OCI-LY7 (cell line): Measurements from ENCODE around the gene POLR1D.

Experiments used
- EZH2phosphoT487 ChIP-seq: fragments of 200-600 bp; sonication (generic); IDR thresholded peaks from 2 replicates; pipeline ENCODE4 v1.6.1; 2018; ENCODE audit warnings: low read depth, borderline replicate concordance, mild to moderate bottlenecking, mixed run types, antibody characterized with exemption, low read length, moderate library complexity, mixed read lengths
- TF ChIP-seq, protein P1 (sequence below): fragments of 200-600 bp; sonication (generic); conservative IDR thresholded peaks from 2 replicates; pipeline ENCODE4 v1.5.1; 2014; ENCODE audit warnings: mild to moderate bottlenecking, antibody characterized with exemption, low read length, moderate library complexity, mixed read lengths

DNA sequence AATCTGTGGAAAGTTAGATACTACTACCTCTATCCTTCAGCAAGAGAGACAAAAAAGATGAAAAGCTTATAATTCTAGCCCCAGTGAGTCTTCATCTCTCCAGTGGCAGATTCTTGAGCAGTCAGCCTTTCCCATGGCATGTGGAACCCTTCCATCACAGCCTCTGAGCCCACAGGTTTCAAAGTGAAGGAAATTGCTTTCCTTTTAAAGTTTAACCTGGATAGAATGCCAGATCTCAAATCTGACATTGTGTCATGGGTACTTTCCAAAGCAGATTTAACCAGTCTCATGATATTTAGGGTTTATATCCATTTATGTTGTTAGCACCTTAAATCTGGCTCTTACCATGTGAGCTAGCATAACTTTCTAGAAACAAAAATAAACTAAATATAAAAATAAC, 39.3 kb downstream of the POLR1D start:
- TF ChIP-seq, protein P1, sequence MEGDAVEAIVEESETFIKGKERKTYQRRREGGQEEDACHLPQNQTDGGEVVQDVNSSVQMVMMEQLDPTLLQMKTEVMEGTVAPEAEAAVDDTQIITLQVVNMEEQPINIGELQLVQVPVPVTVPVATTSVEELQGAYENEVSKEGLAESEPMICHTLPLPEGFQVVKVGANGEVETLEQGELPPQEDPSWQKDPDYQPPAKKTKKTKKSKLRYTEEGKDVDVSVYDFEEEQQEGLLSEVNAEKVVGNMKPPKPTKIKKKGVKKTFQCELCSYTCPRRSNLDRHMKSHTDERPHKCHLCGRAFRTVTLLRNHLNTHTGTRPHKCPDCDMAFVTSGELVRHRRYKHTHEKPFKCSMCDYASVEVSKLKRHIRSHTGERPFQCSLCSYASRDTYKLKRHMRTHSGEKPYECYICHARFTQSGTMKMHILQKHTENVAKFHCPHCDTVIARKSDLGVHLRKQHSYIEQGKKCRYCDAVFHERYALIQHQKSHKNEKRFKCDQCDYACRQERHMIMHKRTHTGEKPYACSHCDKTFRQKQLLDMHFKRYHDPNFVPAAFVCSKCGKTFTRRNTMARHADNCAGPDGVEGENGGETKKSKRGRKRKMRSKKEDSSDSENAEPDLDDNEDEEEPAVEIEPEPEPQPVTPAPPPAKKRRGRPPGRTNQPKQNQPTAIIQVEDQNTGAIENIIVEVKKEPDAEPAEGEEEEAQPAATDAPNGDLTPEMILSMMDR, result no peak
- no peak for TF ChIP-seq EZH2phosphoT487
